Measurements from ENCODE around the gene SCART1.
"Not testable (repeated sequence)": the region's sequence is repeated elsewhere in the genome, so short reads cannot be mapped to it uniquely, and the experiment has no call there.

The SCART1 gene

GRCh38 chr10:133511907-133512528 is 58.3 kb downstream of the SCART1 start:
- DNase-seq, result no peak

GRCh38 chr10:133515471-133515870 is 61.7 kb downstream of the SCART1 start:
- DNase-seq, result no peak

- DNase-seq, result no peak
Measured at GRCh38 chr10:133516057-133516456, 62.3 kb downstream of the SCART1 start.

- DNase-seq, result not testable (repeated sequence)
Measured at GRCh38 chr10:133518517-133518916, 64.8 kb downstream of the SCART1 start.

All from anterior cingulate cortex (tissue), 58 donors.